H9 (cell line): ENCODE results near the gene PGBD2. TPM values are rescaled to one million over a fixed set of nuclear protein-coding genes. Genes with fewer than 3 reads are reported as not detected.

ENCODE experiments used
- DNase-seq: peaks from one replicate; pipeline ENCODE4 v3.0.0-alpha.2; 2017
- H2AFZ ChIP-seq: one replicate; pipeline ENCODE4 v1.6.1; 2013; ENCODE audit warnings: mild to moderate bottlenecking, low read length, control low read depth, moderate library complexity
- H2AK5ac ChIP-seq: 2 replicates; pipeline ENCODE4 v1.6.1; 2013; ENCODE audit warnings: low read length, control low read depth, mixed read lengths; ENCODE audit not compliant: insufficient read length
- H2BK120ac ChIP-seq: one replicate; pipeline ENCODE4 v1.6.1; 2013; ENCODE audit warnings: low read depth, mild to moderate bottlenecking, low read length, control low read depth, inconsistent platforms; ENCODE audit not compliant: poor library complexity, severe bottlenecking
- H2BK12ac ChIP-seq: 2 replicates; pipeline ENCODE4 v1.6.1; 2013; ENCODE audit warnings: low read length, control low read depth, mixed read lengths, low read depth; ENCODE audit not compliant: insufficient read length
- H2BK15ac ChIP-seq: 2 replicates; pipeline ENCODE4 v1.6.1; 2013; ENCODE audit warnings: low read depth, low read length, control low read depth
- H2BK20ac ChIP-seq: one replicate; pipeline ENCODE4 v1.6.1; 2013; ENCODE audit warnings: low read depth, mild to moderate bottlenecking, low read length, control low read depth, inconsistent platforms; ENCODE audit not compliant: poor library complexity, severe bottlenecking
- H2BK5ac ChIP-seq: 2 replicates; pipeline ENCODE4 v1.6.1; 2013; ENCODE audit warnings: low read length, control low read depth, mixed read lengths; ENCODE audit not compliant: insufficient read length
- H3K14ac ChIP-seq: 2 replicates; pipeline ENCODE4 v1.6.1; 2013; ENCODE audit warnings: low read length, control low read depth; ENCODE audit not compliant: insufficient read depth
- H3K18ac ChIP-seq: 2 replicates; pipeline ENCODE4 v1.6.1; 2013; ENCODE audit warnings: low read depth, mild to moderate bottlenecking, mixed read lengths, low read length, control low read depth; ENCODE audit not compliant: insufficient read length
- H3K23ac ChIP-seq: 2 replicates; pipeline ENCODE4 v1.6.1; 2013; ENCODE audit warnings: low read length, control low read depth, mixed read lengths, low read depth; ENCODE audit not compliant: insufficient read length
- H3K23me2 ChIP-seq: 2 replicates; pipeline ENCODE4 v1.6.1; 2013; ENCODE audit warnings: low read depth, mild to moderate bottlenecking, mixed read lengths, low read length, control low read depth; ENCODE audit not compliant: insufficient read length, poor library complexity, severe bottlenecking
- H3K27ac ChIP-seq: 2 replicates; pipeline ENCODE4 v1.5.1; 2013; ENCODE audit warnings: low read length, control low read depth, mixed read lengths, low read depth; ENCODE audit not compliant: insufficient read length
- H3K27me3 ChIP-seq: 2 replicates; pipeline ENCODE4 v1.6.1; 2013; ENCODE audit warnings: low read length, control low read depth, inconsistent platforms; ENCODE audit not compliant: insufficient read depth
- H3K4ac ChIP-seq: 2 replicates; pipeline ENCODE4 v1.6.1; 2013; ENCODE audit warnings: low read depth, mild to moderate bottlenecking, control low read depth, inconsistent platforms, low read length, moderate library complexity
- H3K4me1 ChIP-seq: 2 replicates; pipeline ENCODE4 v1.6.1; 2013; ENCODE audit warnings: low read length, control low read depth, inconsistent platforms; ENCODE audit not compliant: insufficient read depth
- H3K4me2 ChIP-seq: 2 replicates; pipeline ENCODE4 v1.6.1; 2013; ENCODE audit warnings: low read length, control low read depth, mixed read lengths; ENCODE audit not compliant: insufficient read length, insufficient read depth
- H3K56ac ChIP-seq: 2 replicates; pipeline ENCODE4 v1.6.1; 2013; ENCODE audit warnings: low read depth, mild to moderate bottlenecking, mixed read lengths, low read length, control low read depth; ENCODE audit not compliant: insufficient read length
- H3K79me1 ChIP-seq: 2 replicates; pipeline ENCODE4 v1.6.1; 2013; ENCODE audit warnings: low read depth, mild to moderate bottlenecking, moderate library complexity, low read length, control low read depth, inconsistent platforms; ENCODE audit not compliant: insufficient read depth, poor library complexity, severe bottlenecking
- H3K79me2 ChIP-seq: 2 replicates; pipeline ENCODE4 v1.6.1; 2013; ENCODE audit warnings: low read length, control low read depth, inconsistent platforms; ENCODE audit not compliant: insufficient read depth
- H3K9ac ChIP-seq: 2 replicates; pipeline ENCODE4 v1.6.1; 2013; ENCODE audit warnings: low read length, control low read depth, mixed read lengths; ENCODE audit not compliant: insufficient read length; ENCODE audit errors: extremely low read depth
- H3K9me3 ChIP-seq: one replicate; pipeline ENCODE4 v1.6.1; 2013; ENCODE audit warnings: low read depth, low read length, inconsistent platforms; ENCODE audit not compliant: control insufficient read depth
- H3T11ph ChIP-seq: one replicate; pipeline ENCODE4 v1.6.1; 2013; ENCODE audit warnings: mild to moderate bottlenecking, low read length, control low read depth, inconsistent platforms
- H4K20me1 ChIP-seq: one replicate; pipeline ENCODE4 v1.6.1; 2013; ENCODE audit not compliant: control insufficient read depth, insufficient read length, insufficient read depth
- H4K5ac ChIP-seq: 2 replicates; pipeline ENCODE4 v1.6.1; 2013; ENCODE audit warnings: low read depth, mild to moderate bottlenecking, mixed read lengths, low read length, control low read depth; ENCODE audit not compliant: insufficient read length
- H4K8ac ChIP-seq: replicated peaks from 2 replicates; pipeline ENCODE4 v1.6.1; 2013; ENCODE audit warnings: low read length, control low read depth, mixed read lengths, low read depth; ENCODE audit not compliant: insufficient read length
- H4K91ac ChIP-seq: 2 replicates; pipeline ENCODE4 v1.6.1; 2013; ENCODE audit warnings: low read depth, mild to moderate bottlenecking, moderate library complexity, mixed read lengths, low read length, control low read depth; ENCODE audit not compliant: insufficient read length
- H3K27ac Mint-ChIP-seq, 3 experiments: 2 replicates in 2 of 3; 3 replicates in 1 of 3; pipeline ENCODE4 v1.8.0; 2020 to 2021; ENCODE audit warnings: mixed read lengths in 3 of 3, mild to moderate bottlenecking in 1 of 3, moderate library complexity in 1 of 3
- H3K27me3 Mint-ChIP-seq: 2 replicates; pipeline ENCODE4 v1.8.0; 2021; ENCODE audit warnings: low read depth, mild to moderate bottlenecking, moderate library complexity, mixed read lengths
- H3K36me3 Mint-ChIP-seq, 3 experiments: 2 replicates in 2 of 3; 3 replicates in 1 of 3; pipeline ENCODE4 v1.8.0; 2020 to 2021; ENCODE audit warnings: low read depth in 3 of 3, mixed read lengths in 3 of 3; ENCODE audit not compliant: insufficient read depth in 1 of 3
- H3K4me1 Mint-ChIP-seq, 2 experiments: 2 replicates each; pipeline ENCODE4 v1.8.0; 2020; ENCODE audit warnings: mixed read lengths in 2 of 2
- H3K4me3 Mint-ChIP-seq, 2 experiments: 2 replicates in 1 of 2; 3 replicates in 1 of 2; pipeline ENCODE4 v1.8.0; 2020 to 2021; ENCODE audit warnings: mild to moderate bottlenecking in 2 of 2, mixed read lengths in 2 of 2, moderate library complexity in 1 of 2
- H3K9me3 Mint-ChIP-seq, 2 experiments: 2 replicates in 1 of 2; 3 replicates in 1 of 2; pipeline ENCODE4 v1.8.0; 2020; ENCODE audit warnings: mild to moderate bottlenecking in 2 of 2, mixed read lengths in 2 of 2, moderate library complexity in 1 of 2
- WGBS: extraction: QIAGEN DNeasy Blood & Tissue Kit; methylation state at CpG from one replicate; pipeline ENCODE4 v1.1.7; 2013; ENCODE audit warnings: missing lambda C conversion rate, low lambda C conversion rate, mixed read lengths; ENCODE audit not compliant: insufficient read length; ENCODE audit errors: extremely low coverage; 5-methylcytosine and 5-hydroxymethylcytosine counted together
- total RNA-seq: library from RNA; stranded (reverse); gene quantifications from 2 replicates; pipeline ENCODE4 v1.2.1, GENCODE V29; 2021
- TF ChIP-seq, protein P1 (sequence below): fragments of 200-600 bp; sonication (generic); conservative IDR thresholded peaks from 3 replicates; pipeline ENCODE4 v1.8.0; 2021; ENCODE audit warnings: antibody characterized with exemption, mild to moderate bottlenecking

PGBD2 gene
- total RNA-seq, 1 experiment from 2014 or later, result 10.4 TPM

DNA sequence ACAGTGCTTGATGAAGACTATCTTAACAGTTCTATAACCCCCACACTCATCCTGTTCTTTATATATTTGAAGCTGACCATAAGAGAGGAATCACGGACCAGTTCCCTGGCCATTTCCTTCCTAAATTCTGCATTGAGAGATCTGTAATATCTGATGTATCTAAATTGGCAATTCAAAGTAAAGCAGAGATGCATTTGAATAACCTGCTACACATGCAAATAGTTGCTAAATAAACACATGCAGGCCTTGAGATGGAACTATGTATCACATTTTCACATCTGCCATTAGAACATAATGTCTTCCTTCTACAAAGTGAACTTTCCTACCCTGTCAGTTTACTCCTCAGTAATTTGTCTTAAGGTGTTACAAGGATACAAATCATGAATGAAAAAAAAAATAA is 20.4 kb upstream of the PGBD2 start:
- Histone ChIP-seq H4K8ac (no peak overlapping the region), H3T11ph (no peak overlapping the region), H3K4ac (no peak overlapping the region), H2BK120ac (no peak overlapping the region), H3K4me1 (no peaks in the 10 kb centered on the region), H4K5ac (no peak overlapping the region), H2AFZ (no peak overlapping the region), H4K20me1 (no peaks in the 10 kb centered on the region), H4K91ac (no peak overlapping the region), H3K56ac (no peak overlapping the region), H3K79me1 (no peaks in the 10 kb centered on the region), H3K4me2 (no peak overlapping the region), H3K18ac (no peak overlapping the region), H3K23ac (no peak overlapping the region), H3K9ac (no peak overlapping the region), H3K79me2 (no peaks in the 10 kb centered on the region), H3K27me3 (no peaks in the 10 kb centered on the region), H2BK5ac (no peak overlapping the region), H2BK20ac (no peak overlapping the region), H3K23me2 (no peaks in the 10 kb centered on the region), H3K14ac (no peak overlapping the region), H2BK12ac (no peak overlapping the region), H2BK15ac (no peak overlapping the region), H3K27ac (no peak overlapping the region), H2AK5ac (no peak overlapping the region), H3K9me3 (no peaks in the 10 kb centered on the region)
- Mint-ChIP-seq H3K27ac (peak overlapping the region in 1 of 3 experiments; percentile 94; a peak in 3 of 7 replicates), H3K4me1 (peaks cover 13 to 20% of the 10 kb centered on the region in 2 experiments), H3K4me3 (peak overlapping the region in 1 of 2 experiments; percentile 21; a peak in 1 of 5 replicates), H3K27me3 (no peaks in the 10 kb centered on the region), H3K9me3 (no peaks in the 10 kb centered on the region), H3K36me3 (no peaks in the 10 kb centered on the region)
- no CpG with 5 or more reads among the region's 1 CpG for WGBS
- DNase-seq, result no peak
- TF ChIP-seq, protein P1, sequence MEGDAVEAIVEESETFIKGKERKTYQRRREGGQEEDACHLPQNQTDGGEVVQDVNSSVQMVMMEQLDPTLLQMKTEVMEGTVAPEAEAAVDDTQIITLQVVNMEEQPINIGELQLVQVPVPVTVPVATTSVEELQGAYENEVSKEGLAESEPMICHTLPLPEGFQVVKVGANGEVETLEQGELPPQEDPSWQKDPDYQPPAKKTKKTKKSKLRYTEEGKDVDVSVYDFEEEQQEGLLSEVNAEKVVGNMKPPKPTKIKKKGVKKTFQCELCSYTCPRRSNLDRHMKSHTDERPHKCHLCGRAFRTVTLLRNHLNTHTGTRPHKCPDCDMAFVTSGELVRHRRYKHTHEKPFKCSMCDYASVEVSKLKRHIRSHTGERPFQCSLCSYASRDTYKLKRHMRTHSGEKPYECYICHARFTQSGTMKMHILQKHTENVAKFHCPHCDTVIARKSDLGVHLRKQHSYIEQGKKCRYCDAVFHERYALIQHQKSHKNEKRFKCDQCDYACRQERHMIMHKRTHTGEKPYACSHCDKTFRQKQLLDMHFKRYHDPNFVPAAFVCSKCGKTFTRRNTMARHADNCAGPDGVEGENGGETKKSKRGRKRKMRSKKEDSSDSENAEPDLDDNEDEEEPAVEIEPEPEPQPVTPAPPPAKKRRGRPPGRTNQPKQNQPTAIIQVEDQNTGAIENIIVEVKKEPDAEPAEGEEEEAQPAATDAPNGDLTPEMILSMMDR, result no peak
